HepG2 (cell line): ENCODE data around the gene CDK14. TPM values are rescaled to one million over a fixed set of nuclear protein-coding genes. Genes with fewer than 3 reads are reported as not detected.

Source experiments
- ATAC-seq: fragments of 200-7000 bp; cut with Tn5 transposase; 3 replicates; pipeline ENCODE4 v1.9.1; 2020; ENCODE audit warnings: mild to moderate bottlenecking, moderate library complexity
- BruUV-seq: library from RNA; stranded (reverse); fragments of 400-500 nt; replicated peaks from 2 replicates; lab custom pipeline; 2021; lab: Mats Ljungman, UMichigan
- CTCF ChIA-PET: fragments of 300-600 bp; formaldehyde crosslinking; extraction: SDS; loops from one replicate; lab custom pipeline; 2021; ENCODE audit warnings: low total read pairs, inconsistent platforms, low intra/inter-chr PET ratio; lab: Yijun Ruan, JAX
- POLR2A ChIA-PET: fragments of 350-600 bp; sonication (Branson Sonifier 250); formaldehyde crosslinking; loops from one replicate; lab custom pipeline; 2020; ENCODE audit warnings: antibody characterized with exemption, inconsistent platforms; lab: Yijun Ruan, JAX
- DNase-seq: peaks from one replicate; pipeline ENCODE4 v3.0.0-alpha.2; 2015; ENCODE audit warnings: low spot score
- FAIRE-seq: peaks from 3 replicates; lab custom pipeline; 2011; peaks lifted over from hg19 to GRCh38; lab: Jason Lieb, UNC
- H2AFZ ChIP-seq: one replicate; pipeline ENCODE4 v1.6.1; 2011; ENCODE audit warnings: low read length, inconsistent platforms
- H3K27ac ChIP-seq: fragments of 300-600 bp; 3 replicates; pipeline ENCODE4 v1.8.0; 2011; ENCODE audit warnings: mixed run types, mild to moderate bottlenecking, mixed read lengths, low read length, inconsistent platforms; ENCODE audit not compliant: insufficient read depth; ENCODE audit errors: extremely low read length
- H3K27me3 ChIP-seq, 2 experiments: fragments of 200-600 bp in 1 of 2; 2 replicates in 1 of 2; 3 replicates in 1 of 2; pipeline versions ENCODE4 v1.6.0 to v1.8.0; 2011; ENCODE audit warnings: low read length in 2 of 2, mild to moderate bottlenecking in 2 of 2, moderate library complexity in 2 of 2, inconsistent platforms in 1 of 2; ENCODE audit not compliant: insufficient read depth in 2 of 2, control insufficient read depth in 1 of 2
- H3K36me3 ChIP-seq, 2 experiments: fragments of 200-600 bp in 1 of 2; replicated peaks in 1 of 2; 2 replicates in 1 of 2; 3 replicates in 1 of 2; pipeline versions ENCODE4 v1.5.1 to v1.8.0; 2011; ENCODE audit warnings: low read length in 2 of 2, inconsistent platforms in 1 of 2; ENCODE audit not compliant: insufficient read depth in 2 of 2, control insufficient read depth in 1 of 2
- H3K4me1 ChIP-seq: 2 replicates; pipeline ENCODE4 v1.5.1; 2012; ENCODE audit warnings: low read length, inconsistent platforms; ENCODE audit not compliant: insufficient read depth
- H3K4me2 ChIP-seq: 2 replicates; pipeline ENCODE4 v1.6.0; 2011; ENCODE audit warnings: low read depth, low read length, inconsistent platforms
- H3K4me3 ChIP-seq, 3 experiments: fragments of 200-600 bp in 1 of 3; sonication (generic), shearing (Covaris generic) in 1 of 3; replicated peaks in 1 of 3; 2 replicates each; pipeline ENCODE4 v1.5.1; 2011 to 2016; ENCODE audit warnings: low read length in 3 of 3, inconsistent platforms in 2 of 3, low read depth in 2 of 3, mild to moderate bottlenecking in 2 of 3, control low read depth in 1 of 3, mixed read lengths in 1 of 3; ENCODE audit not compliant: insufficient read depth in 1 of 3
- H3K79me2 ChIP-seq: one replicate; pipeline ENCODE4 v1.6.1; 2011; ENCODE audit warnings: low read length, inconsistent platforms; ENCODE audit not compliant: insufficient read depth
- H3K9ac ChIP-seq: 2 replicates; pipeline ENCODE4 v1.6.0; 2011; ENCODE audit warnings: mild to moderate bottlenecking, low read depth, low read length, inconsistent platforms; ENCODE audit not compliant: insufficient read depth
- H3K9me3 ChIP-seq: 2 replicates; pipeline ENCODE4 v1.5.1; 2012; ENCODE audit warnings: mild to moderate bottlenecking, low read length
- H4K20me1 ChIP-seq: 2 replicates; pipeline ENCODE4 v1.6.0; 2011; ENCODE audit warnings: inconsistent platforms, mild to moderate bottlenecking, low read length, moderate library complexity; ENCODE audit not compliant: insufficient read depth
- GABPA ChIP-seq, 2 experiments: IDR thresholded peaks; 2 replicates each; pipeline ENCODE4 v1.6.1; 2011 to 2016; ENCODE audit warnings: low read depth in 2 of 2, low read length in 1 of 2, missing biosample characterization in 1 of 2, missing genetic modification characterization in 1 of 2
- GABPB1 ChIP-seq: IDR thresholded peaks from 2 replicates; pipeline ENCODE4 v1.6.1; 2016; ENCODE audit warnings: mild to moderate bottlenecking, missing genetic modification reagents, moderate library complexity, missing compliant biosample characterization
- IRX3 ChIP-seq: sonication (generic); formaldehyde crosslinking; IDR thresholded peaks from 2 replicates; pipeline ENCODE4 v1.8.1; 2023; ENCODE audit warnings: mild to moderate bottlenecking, low read depth, missing genetic modification reagents, borderline replicate concordance
- MBD4 ChIP-seq: IDR thresholded peaks from 2 replicates; pipeline ENCODE4 v1.6.1; 2012; ENCODE audit warnings: low read length, inconsistent platforms, borderline replicate concordance
- PPARG ChIP-seq: conservative IDR thresholded peaks from 2 replicates; pipeline ENCODE4 v1.6.1; 2016; ENCODE audit warnings: missing biosample characterization, missing genetic modification reagents
- RXRB ChIP-seq: IDR thresholded peaks from 2 replicates; pipeline ENCODE4 v1.6.1; 2016; ENCODE audit warnings: borderline replicate concordance, missing genetic modification reagents, missing compliant biosample characterization
- XRCC5 ChIP-seq: fragments of 200-400 bp; formaldehyde crosslinking; optimal IDR thresholded peaks from 2 replicates; pipeline ENCODE3; 2017; ENCODE audit warnings: mild to moderate bottlenecking, low read length
- YEATS4 ChIP-seq: sonication (generic); formaldehyde crosslinking; IDR thresholded peaks from 2 replicates; pipeline ENCODE4 v1.4.0; 2020; ENCODE audit warnings: missing genetic modification reagents, borderline replicate concordance
- ZFAT ChIP-seq: sonication (generic); formaldehyde crosslinking; conservative IDR thresholded peaks from 2 replicates; pipeline ENCODE4 v1.8.1; 2023; ENCODE audit warnings: missing genetic modification reagents, inconsistent platforms
- ZNF33A ChIP-seq: sonication (generic); formaldehyde crosslinking; IDR thresholded peaks from 2 replicates; pipeline ENCODE4 v1.5.1; 2020; ENCODE audit warnings: missing genetic modification reagents, mild to moderate bottlenecking, moderate library complexity, borderline replicate concordance
- ZNF367 ChIP-seq: sonication (generic); formaldehyde crosslinking; IDR thresholded peaks from 2 replicates; pipeline ENCODE4 v1.4.0; 2020; ENCODE audit warnings: missing genetic modification reagents, borderline replicate concordance
- ZNF431 ChIP-seq: sonication (generic); formaldehyde crosslinking; IDR thresholded peaks from 2 replicates; pipeline ENCODE4 v1.9.0; 2022; ENCODE audit warnings: missing genetic modification reagents, low read depth, mild to moderate bottlenecking, borderline replicate concordance
- ZNF468 ChIP-seq: sonication (generic); formaldehyde crosslinking; IDR thresholded peaks from 2 replicates; pipeline ENCODE4 v1.8.0; 2022; ENCODE audit warnings: mild to moderate bottlenecking, moderate library complexity, missing genetic modification reagents
- ZNF567 ChIP-seq: sonication (generic); formaldehyde crosslinking; IDR thresholded peaks from 2 replicates; pipeline ENCODE4 v1.8.1; 2023; ENCODE audit warnings: mild to moderate bottlenecking, missing genetic modification reagents, borderline replicate concordance
- ZNF614 ChIP-seq: IDR thresholded peaks from 2 replicates; pipeline ENCODE4 v1.6.1; 2018; ENCODE audit warnings: missing biosample characterization, missing genetic modification reagents, inconsistent platforms, borderline replicate concordance
- ZSCAN25 ChIP-seq: sonication (generic); formaldehyde crosslinking; IDR thresholded peaks from 2 replicates; pipeline ENCODE4 v1.8.0; 2022; ENCODE audit warnings: mild to moderate bottlenecking, missing genetic modification reagents
- in situ Hi-C: cut with HindIII; loops from 2 replicates; pipeline ENCODE4 v1.10.0; 2017; ENCODE audit warnings: low pct_unique_long_range_greater_than_20kb; ENCODE audit not compliant: extremely low pct_ligation_motif_present
- intact Hi-C: fragments of 100-400 bp; cut with micrococcal nuclease; formaldehyde crosslinking; loops from one replicate; pipeline ENCODE4 v1.10.0; 2022; ENCODE audit not compliant: unreplicated experiment
- polyA plus RNA-seq, 8 experiments: library from polyadenylated mRNA; depleted of rRNA in 3 of 8; stranded (reverse) in 7 of 8; unstranded in 1 of 8; fragments of >200 nt; fragmentation: Illumina TruSeq in 4 of 8; extraction: Trizol in 4 of 8; gene quantifications; 2 replicates each; pipeline versions ENCODE4 v1.2.1 to v1.2.3, GENCODE V29; 2011 to 2016; ENCODE audit warnings: low read depth in 4 of 8, missing spikeins in 1 of 8, mixed read lengths in 1 of 8; ENCODE audit not compliant: insufficient read depth in 1 of 8
- total RNA-seq, 5 experiments: library from RNA; depleted of rRNA; stranded (reverse); fragments of >200 nt; fragmentation: Illumina TruSeq; extraction: Trizol; gene quantifications; 2 replicates each; pipeline ENCODE4 v1.2.3, GENCODE V29; 2016; ENCODE audit warnings: low read depth in 1 of 5
- TF ChIP-seq, protein P1 (sequence below): sonication (generic); formaldehyde crosslinking; IDR thresholded peaks from 2 replicates; pipeline ENCODE4 v1.5.1; 2020; ENCODE audit warnings: missing genetic modification reagents, mild to moderate bottlenecking, borderline replicate concordance
- TF ChIP-seq, protein P2 (sequence below): sonication (generic); formaldehyde crosslinking; IDR thresholded peaks from 2 replicates; pipeline ENCODE4; 2020; ENCODE audit warnings: missing genetic modification reagents, mild to moderate bottlenecking, borderline replicate concordance
- TF ChIP-seq, protein P3 (sequence below): sonication (generic); formaldehyde crosslinking; IDR thresholded peaks from 2 replicates; pipeline ENCODE4 v1.4.0; 2020; ENCODE audit warnings: mild to moderate bottlenecking, low read depth, missing genetic modification reagents

CDK14 gene
- total and polyA plus RNA-seq, 2 of the 13 experiments (the other 11 are each of a cell fraction or from before 2014, with no cell fraction given), result 0.26 to 0.71 TPM

DNA sequence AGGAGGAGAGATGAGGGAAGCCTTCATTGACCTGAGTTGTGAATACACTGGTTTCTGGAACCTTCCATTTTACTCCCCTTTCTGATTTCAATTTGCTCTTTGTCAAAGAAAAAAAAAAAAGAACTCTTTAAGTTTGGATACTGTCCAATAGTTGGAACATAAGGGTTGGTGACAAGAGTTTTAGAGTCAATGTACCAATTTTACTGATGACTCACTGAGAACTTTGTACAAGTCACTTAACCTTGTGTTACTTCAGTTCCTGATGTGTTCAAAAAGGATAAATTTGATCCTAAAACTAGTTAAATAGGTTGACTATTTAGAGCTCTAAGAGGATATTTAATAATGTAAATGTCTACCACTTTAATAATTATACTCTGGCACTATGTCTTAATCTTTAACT is 4.1 kb upstream of the CDK14 start:
- intact Hi-C loops (no loop called here), in situ Hi-C loops (loop anchor here (10.0 kb wide), 1 partner anchor 137 kb away; no protein-coding TSS in a partner anchor)
- ChIA-PET CTCF (no interaction called here), POLR2A (no interaction called here)
- no TSS peak for BruUV-seq
- peaks cover 2 to 10% of the 10 kb centered on the region in 2 experiments; a peak in 2 of 5 replicates for H3K27me3 ChIP-seq
- H3K9ac ChIP-seq, result no peak overlapping the region
- no peaks in the 10 kb centered on the region for H3K9me3 ChIP-seq
- H4K20me1 ChIP-seq, result no peaks in the 10 kb centered on the region
- no peak overlapping the region for H3K4me3 ChIP-seq
- TF ChIP-seq, protein P1, sequence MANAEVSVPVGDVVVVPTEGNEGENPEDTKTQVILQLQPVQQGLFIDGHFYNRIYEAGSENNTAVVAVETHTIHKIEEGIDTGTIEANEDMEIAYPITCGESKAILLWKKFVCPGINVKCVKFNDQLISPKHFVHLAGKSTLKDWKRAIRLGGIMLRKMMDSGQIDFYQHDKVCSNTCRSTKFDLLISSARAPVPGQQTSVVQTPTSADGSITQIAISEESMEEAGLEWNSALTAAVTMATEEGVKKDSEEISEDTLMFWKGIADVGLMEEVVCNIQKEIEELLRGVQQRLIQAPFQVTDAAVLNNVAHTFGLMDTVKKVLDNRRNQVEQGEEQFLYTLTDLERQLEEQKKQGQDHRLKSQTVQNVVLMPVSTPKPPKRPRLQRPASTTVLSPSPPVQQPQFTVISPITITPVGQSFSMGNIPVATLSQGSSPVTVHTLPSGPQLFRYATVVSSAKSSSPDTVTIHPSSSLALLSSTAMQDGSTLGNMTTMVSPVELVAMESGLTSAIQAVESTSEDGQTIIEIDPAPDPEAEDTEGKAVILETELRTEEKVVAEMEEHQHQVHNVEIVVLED, result no peak
- TF ChIP-seq ZNF468 (no peak), ZNF367 (CRISPR knock-in tag) (no peak), XRCC5 (no peak), GABPA (IDR thresholded peaks at IDR 0.05; ENCODE audit: low read depth, low read length) (no peak), GABPA (CRISPR knock-in tag; IDR thresholded peaks at IDR 0.05; ENCODE audit: low read depth) (no peak), ZNF567 (CRISPR knock-in tag) (no peak), ZSCAN25 (no peak), GABPB1 (CRISPR knock-in tag) (no peak), IRX3 (CRISPR knock-in tag) (no peak), ZFAT (no peak), PPARG (CRISPR knock-in tag) (no peak), ZNF33A (CRISPR knock-in tag) (no peak), MBD4 (no peak), ZNF614 (CRISPR knock-in tag) (no peak), ZNF431 (no peak), RXRB (CRISPR knock-in tag) (no peak), YEATS4 (CRISPR knock-in tag) (no peak)
- TF ChIP-seq, protein P2, sequence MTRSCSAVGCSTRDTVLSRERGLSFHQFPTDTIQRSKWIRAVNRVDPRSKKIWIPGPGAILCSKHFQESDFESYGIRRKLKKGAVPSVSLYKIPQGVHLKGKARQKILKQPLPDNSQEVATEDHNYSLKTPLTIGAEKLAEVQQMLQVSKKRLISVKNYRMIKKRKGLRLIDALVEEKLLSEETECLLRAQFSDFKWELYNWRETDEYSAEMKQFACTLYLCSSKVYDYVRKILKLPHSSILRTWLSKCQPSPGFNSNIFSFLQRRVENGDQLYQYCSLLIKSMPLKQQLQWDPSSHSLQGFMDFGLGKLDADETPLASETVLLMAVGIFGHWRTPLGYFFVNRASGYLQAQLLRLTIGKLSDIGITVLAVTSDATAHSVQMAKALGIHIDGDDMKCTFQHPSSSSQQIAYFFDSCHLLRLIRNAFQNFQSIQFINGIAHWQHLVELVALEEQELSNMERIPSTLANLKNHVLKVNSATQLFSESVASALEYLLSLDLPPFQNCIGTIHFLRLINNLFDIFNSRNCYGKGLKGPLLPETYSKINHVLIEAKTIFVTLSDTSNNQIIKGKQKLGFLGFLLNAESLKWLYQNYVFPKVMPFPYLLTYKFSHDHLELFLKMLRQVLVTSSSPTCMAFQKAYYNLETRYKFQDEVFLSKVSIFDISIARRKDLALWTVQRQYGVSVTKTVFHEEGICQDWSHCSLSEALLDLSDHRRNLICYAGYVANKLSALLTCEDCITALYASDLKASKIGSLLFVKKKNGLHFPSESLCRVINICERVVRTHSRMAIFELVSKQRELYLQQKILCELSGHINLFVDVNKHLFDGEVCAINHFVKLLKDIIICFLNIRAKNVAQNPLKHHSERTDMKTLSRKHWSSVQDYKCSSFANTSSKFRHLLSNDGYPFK (CRISPR knock-in tag), result no peak
- TF ChIP-seq, protein P3, sequence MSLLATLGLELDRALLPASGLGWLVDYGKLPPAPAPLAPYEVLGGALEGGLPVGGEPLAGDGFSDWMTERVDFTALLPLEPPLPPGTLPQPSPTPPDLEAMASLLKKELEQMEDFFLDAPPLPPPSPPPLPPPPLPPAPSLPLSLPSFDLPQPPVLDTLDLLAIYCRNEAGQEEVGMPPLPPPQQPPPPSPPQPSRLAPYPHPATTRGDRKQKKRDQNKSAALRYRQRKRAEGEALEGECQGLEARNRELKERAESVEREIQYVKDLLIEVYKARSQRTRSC, result no peak
- H3K36me3 ChIP-seq, result no peaks in the 10 kb centered on the region
- no peaks in the 10 kb centered on the region for H3K79me2 ChIP-seq
- DNase-seq, result no peak
- no peak overlapping the region for H3K27ac ChIP-seq
- peaks cover 5% of the 10 kb centered on the region; the same call in 1 of the 2 replicates for H3K4me1 ChIP-seq
- no peak overlapping the region for H2AFZ ChIP-seq
- H3K4me2 ChIP-seq, result no peak overlapping the region
- FAIRE-seq, result no peak
- no peak for ATAC-seq
